PC-3 (cell line): ENCODE results near the gene SPINK13. TPM values are rescaled to one million over a fixed set of nuclear protein-coding genes. Genes with fewer than 3 reads are reported as not detected.

Source experiments
- ATAC-seq: fragments of 200-7000 bp; cut with Tn5 transposase; 2 replicates; pipeline ENCODE4 v1.9.1; 2020; ENCODE audit warnings: mild to moderate bottlenecking, moderate library complexity
- BruUV-seq: library from RNA; stranded (reverse); fragments of 400-500 nt; replicated peaks from 2 replicates; lab custom pipeline; 2021; lab: Mats Ljungman, UMichigan
- CTCF ChIA-PET: fragments of 300-600 bp; sonication (Branson Sonifier 250); formaldehyde crosslinking; loops from one replicate; lab custom pipeline; 2022; ENCODE audit warnings: antibody characterized with exemption; lab: Charles Lee
- POLR2A ChIA-PET: fragments of 300-600 bp; sonication (Branson Sonifier 250); formaldehyde crosslinking; loops from one replicate; lab custom pipeline; 2022; ENCODE audit warnings: antibody characterized with exemption; ENCODE audit not compliant: unreplicated experiment; lab: Charles Lee
- DNase-seq: peaks from one replicate; pipeline ENCODE4 v3.0.0-alpha.2; 2015
- H2AFZ ChIP-seq: fragments of 300-600 bp; sonication (generic); 2 replicates; pipeline ENCODE4 v1.6.0; 2016; ENCODE audit warnings: antibody characterized with exemption, low read length
- H3F3A ChIP-seq: fragments of 300-600 bp; sonication (generic); one replicate; pipeline ENCODE4 v1.6.0; 2017; ENCODE audit warnings: antibody characterized with exemption, low read length, control low read depth, mild to moderate bottlenecking; ENCODE audit not compliant: unreplicated experiment
- H3K27ac ChIP-seq: fragments of 300-600 bp; sonication (generic); 2 replicates; pipeline ENCODE4 v1.5.1; 2016; ENCODE audit warnings: mild to moderate bottlenecking, low read length
- H3K27me3 ChIP-seq: fragments of 300-600 bp; sonication (generic); 2 replicates; pipeline ENCODE4 v1.6.1; 2016; ENCODE audit warnings: low read length, mixed read lengths
- H3K36me3 ChIP-seq: fragments of 300-600 bp; sonication (generic); 2 replicates; pipeline ENCODE4 v1.6.1; 2016; ENCODE audit warnings: low read depth, mixed run types, low read length, mixed read lengths
- H3K4me1 ChIP-seq: fragments of 300-600 bp; sonication (generic); 2 replicates; pipeline ENCODE4 v1.5.1; 2016; ENCODE audit warnings: low read length; ENCODE audit not compliant: insufficient read depth
- H3K4me2 ChIP-seq: fragments of 300-600 bp; sonication (generic); 2 replicates; pipeline ENCODE4 v1.6.0; 2016; ENCODE audit warnings: low read length
- H3K4me3 ChIP-seq: fragments of 300-600 bp; sonication (generic); 2 replicates; pipeline ENCODE4 v1.5.1; 2016; ENCODE audit warnings: mild to moderate bottlenecking, low read length, mixed read lengths
- H3K79me2 ChIP-seq: fragments of 300-600 bp; sonication (generic); 2 replicates; pipeline ENCODE4 v1.6.1; 2017; ENCODE audit warnings: low read length, mixed read lengths
- H3K9ac ChIP-seq: fragments of 300-600 bp; sonication (generic); 2 replicates; pipeline ENCODE4 v1.6.0; 2016; ENCODE audit warnings: mild to moderate bottlenecking, low read length
- H3K9me2 ChIP-seq: fragments of 300-600 bp; sonication (generic); replicated peaks from 2 replicates; pipeline ENCODE4 v1.6.1; 2016; ENCODE audit warnings: mixed run types, low read length, mixed read lengths
- H3K9me3 ChIP-seq: fragments of 300-600 bp; sonication (generic); 2 replicates; pipeline ENCODE4 v1.6.1; 2016; ENCODE audit warnings: low read length, mixed read lengths
- H4K20me1 ChIP-seq: fragments of 300-600 bp; sonication (generic); 2 replicates; pipeline ENCODE4 v1.6.1; 2016; ENCODE audit warnings: low read length, mixed read lengths
- CTCF ChIP-seq: fragments of 300-600 bp; sonication (generic); conservative IDR thresholded peaks from 2 replicates; pipeline ENCODE4 v1.5.1; 2017; ENCODE audit warnings: antibody characterized with exemption, low read depth, mild to moderate bottlenecking, low read length
- EZH2 ChIP-seq: fragments of 300-600 bp; sonication (generic); IDR thresholded peaks from one replicate; pipeline ENCODE4 v1.6.1; 2017; ENCODE audit warnings: antibody characterized with exemption, mild to moderate bottlenecking, low read length; ENCODE audit not compliant: unreplicated experiment
- EZH2phosphoT487 ChIP-seq: fragments of 300-600 bp; sonication (generic); IDR thresholded peaks from 2 replicates; pipeline ENCODE4 v1.6.1; 2018; ENCODE audit warnings: mild to moderate bottlenecking, antibody characterized with exemption, low read length, borderline replicate concordance
- intact Hi-C: fragments of 100-400 bp; cut with micrococcal nuclease; formaldehyde crosslinking; loops from 2 replicates; pipeline ENCODE4 v1.9.0; 2023
- total RNA-seq: library from RNA; depleted of rRNA; stranded (reverse); fragments of >200 nt; gene quantifications from 2 replicates; pipeline ENCODE4 v1.2.3, GENCODE V29; 2014; rRNA removed

Gene SPINK13
- total RNA-seq, 1 experiment from 2014 or later = not detected

GRCh38 chr5:148333262-148333849 is 64.8 kb downstream of the SPINK13 start:
- H3K9me2 ChIP-seq = no peaks in the 10 kb centered on the region
- H3K9ac ChIP-seq = no peak overlapping the region
- no peak overlapping the region for H2AFZ ChIP-seq
- H3K4me3 ChIP-seq = no peak overlapping the region
- no peaks in the 10 kb centered on the region for H3K36me3 ChIP-seq
- DNase-seq = no peak
- no peak overlapping the region for H3K27ac ChIP-seq
- H3K27me3 ChIP-seq = no peaks in the 10 kb centered on the region
- no peaks in the 10 kb centered on the region for H3K79me2 ChIP-seq
- peaks cover 19% of the 10 kb centered on the region for H3K4me1 ChIP-seq
- no peak for ATAC-seq
- H3F3A ChIP-seq = peaks cover 3% of the 10 kb centered on the region
- no peaks in the 10 kb centered on the region for H3K9me3 ChIP-seq
- BruUV-seq = no TSS peak
- CTCF ChIA-PET = no interaction called here
- no peak overlapping the region for H3K4me2 ChIP-seq
- intact Hi-C loops = no loop called here
- TF ChIP-seq EZH2phosphoT487 (no peak), CTCF (no peak), EZH2 (no peak)
- POLR2A ChIA-PET = no interaction called here
- H4K20me1 ChIP-seq = no peaks in the 10 kb centered on the region

GRCh38 chr5:148335259-148335658 is 66.7 kb downstream of the SPINK13 start, which contains the start of gene SPINK9:
Gene SPINK9 (plus strand): TSS chr5:148335559. CDS start chr5:148335614, 55 bp downstream.
- Histone ChIP-seq H3K9me3 (no peaks in the 10 kb centered on the region), H2AFZ (no peak within 1 kb of the TSS), H3K4me3 (no peak within 1 kb of the TSS), H3K9ac (no peak within 1 kb of the TSS), H3K4me2 (0 out of 2 replicates have a peak within 1 kb of the TSS, but pooled peaks have one; percentile 36), H3F3A (peaks cover 3% of the 10 kb centered on the region), H4K20me1 (no peaks in the 10 kb centered on the region), H3K36me3 (no peaks in the 10 kb centered on the region), H3K4me1 (peaks cover 19% of the 10 kb centered on the region), H3K9me2 (no peaks in the 10 kb centered on the region), H3K79me2 (no peaks in the 10 kb centered on the region), H3K27me3 (no peaks in the 10 kb centered on the region), H3K27ac (peak within 1 kb of the TSS; percentile 59)
- DNase-seq (no peak), ATAC-seq (no peak)
- intact Hi-C loops = no loop called here
- ChIA-PET POLR2A (interaction anchor here (0.6 kb wide), 1 partner anchor 169 kb away, joined by 4 read pairs; no protein-coding TSS in a partner anchor), CTCF (no interaction called here)
- no TSS peak for BruUV-seq
- TF ChIP-seq EZH2 (no peak), EZH2phosphoT487 (no peak), CTCF (no peak)

Other genes with a start within 250 kb of the SPINK13 start
- gene SPINK5, start 204.8 kb upstream of the SPINK13 start, total RNA-seq = not detected in 2 replicates
- gene SPINK14, start 100.2 kb upstream of the SPINK13 start, total RNA-seq = not detected in 2 replicates
- not detected in 2 replicates for gene SPINK6, start 65.8 kb upstream of the SPINK13 start, total RNA-seq
- gene MARCOL, start 30.3 kb upstream of the SPINK13 start, total RNA-seq = not detected in 2 replicates
- 0.15 TPM in 1 of 2 replicates, not detected in the other for gene SPINK7, start 43.6 kb downstream of the SPINK13 start, total RNA-seq
- gene SPINK9, start 66.8 kb downstream of the SPINK13 start, total RNA-seq = not detected in 2 replicates
- 42.7 and 52.3 TPM in 2 replicates for gene FBXO38, start 115.2 kb downstream of the SPINK13 start, total RNA-seq